Activated naive CD4-positive, alpha-beta T cell treated with anti-CD3 and anti-CD28 coated beads, Interleukin-2, amount 10 ng/mL, durations not matched to agents 7 days and 5 days (primary cell): ENCODE measurements around the gene ZXDC.
A peak's percentile ranks its signal among the peaks of the same experiment; 100 is the strongest.

Experiments
- CTCF ChIA-PET: fragments of 350-600 bp; sonication (Branson Sonifier 250); formaldehyde crosslinking; loops from one replicate; lab custom pipeline; 2021; ENCODE audit warnings: antibody characterized with exemption; lab: Charles Lee
- DNase-seq: peaks from one replicate; pipeline ENCODE4 v3.0.0-alpha.2; 2020
- H3K27ac Mint-ChIP-seq: one replicate; pipeline ENCODE4 v1.8.0; 2021; ENCODE audit warnings: mild to moderate bottlenecking, moderate library complexity, mixed read lengths
- H3K27me3 Mint-ChIP-seq: one replicate; pipeline ENCODE4 v1.8.0; 2021; ENCODE audit warnings: mild to moderate bottlenecking, mixed read lengths
- H3K36me3 Mint-ChIP-seq: one replicate; pipeline ENCODE4 v1.8.0; 2021; ENCODE audit warnings: mixed read lengths
- H3K4me1 Mint-ChIP-seq: one replicate; pipeline ENCODE4 v1.8.0; 2021; ENCODE audit warnings: mixed read lengths
- H3K4me3 Mint-ChIP-seq: one replicate; pipeline ENCODE4 v1.8.0; 2021; ENCODE audit warnings: mild to moderate bottlenecking, moderate library complexity, mixed read lengths
- H3K9me3 Mint-ChIP-seq: one replicate; pipeline ENCODE4 v1.8.0; 2021; ENCODE audit warnings: mixed read lengths

ZXDC gene

DNA sequence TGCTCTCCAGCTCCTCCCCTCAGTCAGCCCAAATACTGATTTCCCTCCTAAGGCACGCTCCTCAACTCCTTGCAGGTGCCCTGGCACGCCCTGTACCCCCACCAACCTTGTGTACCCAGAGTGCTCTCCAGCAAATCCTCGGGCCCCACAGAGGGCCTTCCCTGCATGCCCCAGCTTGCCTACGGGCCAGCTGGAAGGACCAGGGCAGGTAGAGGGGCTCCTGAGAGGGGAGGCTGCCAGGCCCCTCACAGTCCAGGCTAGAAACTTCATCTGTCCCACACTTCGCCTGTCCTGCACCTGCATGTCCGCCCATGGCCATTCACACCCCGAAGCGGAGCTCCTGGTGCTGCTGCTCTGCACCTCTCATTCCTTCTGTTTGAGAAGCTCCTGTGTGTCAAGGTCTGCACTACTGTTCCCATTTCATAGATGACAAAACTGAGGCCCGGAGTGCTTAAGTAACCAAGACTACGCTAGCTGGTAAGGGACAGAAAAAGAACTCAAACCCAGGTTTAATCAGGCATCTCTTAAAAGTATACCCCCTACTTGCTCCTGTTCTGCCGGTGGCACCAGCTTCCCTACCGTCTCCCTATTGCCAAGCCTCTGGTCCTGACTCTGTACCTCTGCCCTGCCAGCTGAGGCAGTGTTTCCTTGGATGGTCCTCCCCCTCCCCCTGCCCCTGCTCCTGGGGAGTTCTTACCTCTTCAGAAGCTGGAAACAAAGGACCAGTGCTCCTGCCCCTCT is 35.6 kb downstream of the ZXDC start:
- DNase-seq: no peak
- CTCF ChIA-PET: no interaction called here
- Mint-ChIP-seq H3K36me3 (peaks cover 3% of the 10 kb centered on the region), H3K27ac (peak overlapping the region; percentile 62), H3K9me3 (no peaks in the 10 kb centered on the region), H3K4me3 (no peak overlapping the region), H3K27me3 (no peaks in the 10 kb centered on the region), H3K4me1 (no peaks in the 10 kb centered on the region)

DNA sequence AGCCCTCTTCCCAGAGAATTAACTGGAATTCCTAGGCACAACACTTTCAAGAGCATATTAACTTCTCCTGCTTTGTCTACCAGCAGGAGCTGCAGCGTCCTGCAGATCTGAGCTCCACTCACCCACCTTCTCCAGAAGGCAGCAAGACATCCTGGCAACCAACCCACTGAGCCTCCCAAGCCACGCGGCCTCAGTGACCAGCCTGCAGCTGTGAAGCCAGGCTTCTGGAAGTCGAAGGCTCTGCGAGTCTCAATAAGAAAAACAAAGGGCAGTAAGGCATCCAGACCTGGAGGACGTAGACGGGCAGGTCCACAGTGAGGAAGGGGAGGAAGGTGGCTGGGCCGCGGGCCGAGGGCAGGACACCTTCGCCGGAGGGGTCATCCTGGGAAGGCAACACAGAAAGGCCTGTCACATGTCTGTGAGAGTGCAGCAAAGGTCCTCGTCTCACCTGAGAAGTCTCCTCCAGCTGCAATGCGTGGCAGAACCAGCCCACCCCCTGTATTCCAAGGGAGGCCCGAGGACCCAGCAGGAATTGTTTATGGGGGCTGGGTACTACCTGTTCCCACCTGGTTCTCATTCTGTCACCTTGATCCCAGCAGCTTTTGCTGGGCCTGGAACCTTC is 36.2 kb downstream of the ZXDC start:
- Mint-ChIP-seq H3K36me3 (peaks cover 5% of the 10 kb centered on the region), H3K27me3 (no peaks in the 10 kb centered on the region), H3K9me3 (no peaks in the 10 kb centered on the region), H3K4me1 (no peaks in the 10 kb centered on the region), H3K4me3 (no peak overlapping the region), H3K27ac (no peak overlapping the region)
- no peak for DNase-seq
- CTCF ChIA-PET: no interaction called here

DNA sequence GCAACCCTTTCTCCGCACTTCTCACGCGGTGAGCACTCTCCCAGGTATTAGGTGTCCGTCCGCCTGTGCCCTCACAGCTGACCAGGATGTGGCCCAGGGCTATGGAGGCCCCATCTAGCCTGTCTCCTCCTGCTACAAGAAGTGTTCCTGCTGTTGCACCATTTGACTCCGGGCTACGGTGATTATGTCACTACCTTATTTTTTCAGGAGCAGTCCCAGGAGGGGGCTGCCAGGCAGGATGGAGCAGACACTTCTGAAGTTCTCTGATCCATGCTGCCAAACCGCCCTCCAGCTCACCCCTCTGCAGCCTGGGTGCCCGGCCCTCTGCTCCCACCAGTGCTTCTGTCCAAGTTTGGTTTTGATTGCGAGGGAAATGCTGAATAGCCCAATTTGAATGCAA is 36.9 kb downstream of the ZXDC start:
- H3K4me3 Mint-ChIP-seq: no peak overlapping the region
- peaks cover 6% of the 10 kb centered on the region for H3K36me3 Mint-ChIP-seq
- CTCF ChIA-PET: no interaction called here
- no peaks in the 10 kb centered on the region for H3K27me3 Mint-ChIP-seq
- H3K27ac Mint-ChIP-seq: no peak overlapping the region
- H3K9me3 Mint-ChIP-seq: no peaks in the 10 kb centered on the region
- H3K4me1 Mint-ChIP-seq: no peaks in the 10 kb centered on the region
- no peak for DNase-seq

DNA sequence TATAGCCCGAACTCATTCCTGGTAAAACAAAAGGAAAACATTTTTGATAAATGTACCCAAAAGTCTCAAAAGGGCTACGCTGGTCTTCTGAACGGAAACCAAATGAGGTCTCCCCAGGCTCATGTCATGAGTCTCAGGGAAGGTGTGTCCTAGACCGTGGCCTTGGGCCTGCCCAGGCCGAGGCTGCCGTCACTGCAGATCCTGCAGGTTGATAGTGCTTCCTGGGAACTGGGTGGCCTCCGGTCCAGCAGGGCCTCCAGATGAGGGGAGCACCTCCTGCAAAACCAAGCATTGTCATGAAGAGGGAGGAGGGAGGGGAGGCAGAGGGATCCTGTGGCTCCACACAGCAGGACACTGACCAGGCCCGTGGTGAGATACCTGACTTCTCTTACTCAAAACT is 37.5 kb downstream of the ZXDC start:
- Mint-ChIP-seq H3K9me3 (no peaks in the 10 kb centered on the region), H3K27ac (no peak overlapping the region), H3K4me3 (no peak overlapping the region), H3K4me1 (no peaks in the 10 kb centered on the region), H3K36me3 (peaks cover 7% of the 10 kb centered on the region), H3K27me3 (no peaks in the 10 kb centered on the region)
- no peak for DNase-seq
- CTCF ChIA-PET: no interaction called here

GRCh38 chr3:126436826-126437717 is 38.6 kb downstream of the ZXDC start:
- Mint-ChIP-seq H3K4me1 (no peaks in the 10 kb centered on the region), H3K4me3 (no peak overlapping the region), H3K27ac (no peak overlapping the region), H3K36me3 (peaks cover 8% of the 10 kb centered on the region), H3K9me3 (no peaks in the 10 kb centered on the region), H3K27me3 (no peaks in the 10 kb centered on the region)
- DNase-seq: no peak
- CTCF ChIA-PET: no interaction called here

DNA sequence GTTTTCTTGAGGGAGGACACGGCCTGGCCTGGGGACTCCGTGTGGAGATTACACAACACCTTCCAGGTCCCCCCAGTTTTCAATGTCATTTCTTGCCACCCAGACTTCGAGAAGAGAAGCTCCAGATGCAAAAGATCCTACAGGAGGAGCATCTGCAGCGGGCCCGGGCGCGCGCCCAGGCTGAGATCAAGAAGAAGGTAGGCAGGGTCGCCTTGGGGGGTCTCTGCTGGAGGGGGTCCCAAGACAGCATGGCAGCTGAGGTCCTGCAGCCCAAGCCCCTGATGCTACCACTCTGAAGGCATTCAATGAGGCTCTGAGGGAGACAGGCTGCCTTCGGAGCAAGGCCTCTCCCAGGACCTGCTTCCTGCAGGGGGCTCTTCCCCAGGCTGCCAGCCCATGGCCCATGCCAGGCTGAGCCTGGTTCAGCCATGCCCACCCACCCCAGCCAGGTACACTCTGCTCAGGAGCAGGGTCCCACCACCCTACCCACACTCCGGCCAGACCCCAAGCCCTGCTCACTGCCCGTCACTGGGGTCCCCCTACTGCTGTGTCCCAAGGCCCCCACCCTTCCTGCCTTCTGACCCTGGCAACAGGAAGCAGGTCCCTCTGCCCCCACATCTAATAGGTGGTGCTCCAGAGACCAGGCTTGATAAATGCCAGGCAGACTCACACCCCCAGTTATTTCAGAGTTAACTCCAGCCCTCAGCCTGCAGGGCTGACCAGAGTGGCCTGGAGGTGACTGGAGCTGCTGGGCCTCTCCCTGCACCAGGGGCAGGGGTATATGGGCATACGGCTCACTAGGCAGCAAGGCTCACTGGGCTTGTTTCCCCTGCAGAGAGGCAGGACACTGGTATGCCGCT is 40.0 kb downstream of the ZXDC start:
- Mint-ChIP-seq H3K4me1 (no peaks in the 10 kb centered on the region), H3K36me3 (peaks cover 8% of the 10 kb centered on the region), H3K4me3 (no peak overlapping the region), H3K9me3 (no peaks in the 10 kb centered on the region), H3K27ac (no peak overlapping the region), H3K27me3 (no peaks in the 10 kb centered on the region)
- DNase-seq: no peak
- CTCF ChIA-PET: interaction anchor here (0.6 kb wide), 1 partner anchor 1303 kb away, joined by 3 read pairs; no protein-coding TSS in a partner anchor

DNA sequence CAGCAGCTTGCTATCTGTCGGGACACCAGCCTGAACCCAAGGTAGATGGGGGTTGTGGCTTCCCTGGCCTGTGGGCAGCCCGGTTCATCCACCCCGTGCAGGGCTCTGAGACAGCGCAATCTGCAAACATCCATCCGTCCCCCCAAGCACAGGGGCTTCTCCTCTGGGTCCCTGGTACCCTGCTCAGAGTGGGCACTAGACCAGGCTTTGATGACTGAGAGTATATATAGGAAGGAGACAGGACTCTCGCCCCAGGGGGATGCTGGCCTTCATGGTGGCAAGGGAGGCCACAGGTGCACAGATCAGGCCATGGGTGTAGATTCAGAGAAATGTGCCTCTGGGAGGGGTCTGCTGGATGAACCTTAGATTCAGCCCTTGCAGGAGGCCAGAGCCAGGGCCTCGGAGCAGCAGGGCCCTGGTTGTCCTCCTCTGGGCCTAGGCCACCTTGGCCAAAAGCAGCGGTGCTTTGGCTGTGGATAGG is 40.7 kb downstream of the ZXDC start:
- H3K9me3 Mint-ChIP-seq: no peaks in the 10 kb centered on the region
- H3K36me3 Mint-ChIP-seq: peaks cover 8% of the 10 kb centered on the region
- no peaks in the 10 kb centered on the region for H3K27me3 Mint-ChIP-seq
- H3K27ac Mint-ChIP-seq: no peak overlapping the region
- no peaks in the 10 kb centered on the region for H3K4me1 Mint-ChIP-seq
- no peak overlapping the region for H3K4me3 Mint-ChIP-seq
- no peak for DNase-seq
- CTCF ChIA-PET: no interaction called here

GRCh38 chr3:126434264-126434590 is 41.5 kb downstream of the ZXDC start:
- H3K27me3 Mint-ChIP-seq: no peaks in the 10 kb centered on the region
- no peak overlapping the region for H3K4me3 Mint-ChIP-seq
- peaks cover 8% of the 10 kb centered on the region for H3K36me3 Mint-ChIP-seq
- CTCF ChIA-PET: no interaction called here
- no peak overlapping the region for H3K27ac Mint-ChIP-seq
- DNase-seq: no peak
- no peaks in the 10 kb centered on the region for H3K9me3 Mint-ChIP-seq
- H3K4me1 Mint-ChIP-seq: no peaks in the 10 kb centered on the region

DNA sequence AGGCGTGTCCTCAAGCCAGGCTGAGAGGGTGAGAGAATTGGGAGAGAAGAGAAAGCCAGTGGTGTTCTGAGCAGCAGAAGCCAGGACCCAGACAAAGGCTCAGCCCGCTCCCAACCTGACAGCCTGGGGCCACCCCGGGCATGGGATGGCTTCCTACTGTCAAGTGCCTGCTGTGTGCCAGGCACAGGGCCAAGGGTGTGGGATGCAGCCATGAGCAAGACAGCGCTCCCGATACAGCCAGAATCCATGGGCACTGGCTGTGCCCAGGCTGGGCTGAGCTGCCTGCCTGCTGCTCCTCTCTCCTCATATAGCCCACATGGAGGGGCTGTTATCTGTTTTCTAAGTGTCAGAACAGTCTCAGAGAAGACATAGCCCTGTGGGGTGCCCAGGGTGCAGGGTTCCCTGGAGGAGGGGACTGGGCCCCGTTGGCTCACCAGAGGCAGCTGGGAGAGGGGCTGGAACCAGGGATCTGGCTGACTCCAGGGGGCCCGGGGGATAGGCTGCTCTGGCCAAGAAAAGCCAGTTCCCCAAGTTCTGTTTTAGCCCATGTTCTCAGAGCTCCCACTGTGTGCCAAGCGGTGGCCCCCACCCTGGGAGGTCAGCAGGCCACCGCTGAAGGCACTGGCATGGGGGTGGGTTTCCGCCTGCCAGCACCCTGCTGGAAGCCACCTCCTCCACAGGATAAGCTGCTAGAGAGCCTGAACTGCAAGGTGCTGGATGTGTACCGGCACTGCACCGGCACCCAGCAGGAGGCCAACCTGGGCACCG is 42.0 kb downstream of the ZXDC start:
- Mint-ChIP-seq H3K9me3 (no peaks in the 10 kb centered on the region), H3K36me3 (peaks cover 8% of the 10 kb centered on the region), H3K4me1 (no peaks in the 10 kb centered on the region), H3K4me3 (no peak overlapping the region), H3K27me3 (no peaks in the 10 kb centered on the region), H3K27ac (no peak overlapping the region)
- CTCF ChIA-PET: no interaction called here
- no peak for DNase-seq

DNA sequence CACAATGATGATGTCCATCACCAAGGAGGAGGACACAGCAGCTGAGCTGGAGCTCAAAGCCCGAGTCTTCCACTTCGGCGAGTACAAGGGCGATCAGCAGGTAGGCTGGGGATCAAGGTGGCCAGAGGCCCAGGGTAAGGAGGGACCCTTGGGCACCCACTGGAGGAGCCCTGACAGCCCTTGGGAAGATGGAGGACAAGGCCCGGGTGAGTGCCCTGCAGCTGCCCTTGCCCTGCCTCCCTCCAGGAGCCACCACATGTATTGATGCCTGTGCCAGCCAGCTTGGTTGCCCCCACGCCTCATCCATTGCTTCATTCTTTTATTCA is 42.6 kb downstream of the ZXDC start:
- CTCF ChIA-PET: no interaction called here
- Mint-ChIP-seq H3K27me3 (no peaks in the 10 kb centered on the region), H3K27ac (no peak overlapping the region), H3K9me3 (no peaks in the 10 kb centered on the region), H3K4me1 (no peaks in the 10 kb centered on the region), H3K36me3 (peaks cover 8% of the 10 kb centered on the region), H3K4me3 (no peak overlapping the region)
- no peak for DNase-seq

- H3K9me3 Mint-ChIP-seq: no peaks in the 10 kb centered on the region
- CTCF ChIA-PET: no interaction called here
- H3K4me3 Mint-ChIP-seq: no peak overlapping the region
- no peaks in the 10 kb centered on the region for H3K4me1 Mint-ChIP-seq
- no peaks in the 10 kb centered on the region for H3K27me3 Mint-ChIP-seq
- H3K27ac Mint-ChIP-seq: no peak overlapping the region
- peaks cover 8% of the 10 kb centered on the region for H3K36me3 Mint-ChIP-seq
- no peak for DNase-seq
These were observed 43.2 kb downstream of the ZXDC start for GRCh38 chr3:126432361-126433104.

DNA sequence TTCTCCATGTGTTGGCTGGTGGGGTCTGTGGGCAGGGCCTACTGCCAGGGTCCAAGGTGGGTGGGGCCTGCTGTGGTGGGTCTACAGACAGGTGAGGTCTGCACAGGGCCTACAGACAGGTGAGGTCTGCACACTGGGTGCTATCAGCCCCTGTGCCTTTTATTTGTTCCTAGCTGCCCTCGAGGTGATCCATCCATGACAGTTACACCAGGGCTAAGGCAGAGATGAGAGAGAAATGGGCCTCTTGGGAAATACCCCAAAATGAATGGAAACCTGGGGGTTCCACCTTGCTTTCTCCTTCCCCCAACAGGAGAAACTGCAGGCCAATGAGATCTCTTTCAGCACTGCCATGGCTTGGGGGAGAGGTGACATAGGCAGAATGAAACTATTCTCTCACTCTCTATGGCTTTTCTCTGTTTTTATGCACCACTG is 44.6 kb downstream of the ZXDC start:
- no peak for DNase-seq
- peaks cover 5% of the 10 kb centered on the region for H3K9me3 Mint-ChIP-seq
- H3K4me1 Mint-ChIP-seq: no peaks in the 10 kb centered on the region
- H3K27me3 Mint-ChIP-seq: no peaks in the 10 kb centered on the region
- no peak overlapping the region for H3K27ac Mint-ChIP-seq
- no peak overlapping the region for H3K4me3 Mint-ChIP-seq
- peaks cover 6% of the 10 kb centered on the region for H3K36me3 Mint-ChIP-seq
- CTCF ChIA-PET: no interaction called here

DNA sequence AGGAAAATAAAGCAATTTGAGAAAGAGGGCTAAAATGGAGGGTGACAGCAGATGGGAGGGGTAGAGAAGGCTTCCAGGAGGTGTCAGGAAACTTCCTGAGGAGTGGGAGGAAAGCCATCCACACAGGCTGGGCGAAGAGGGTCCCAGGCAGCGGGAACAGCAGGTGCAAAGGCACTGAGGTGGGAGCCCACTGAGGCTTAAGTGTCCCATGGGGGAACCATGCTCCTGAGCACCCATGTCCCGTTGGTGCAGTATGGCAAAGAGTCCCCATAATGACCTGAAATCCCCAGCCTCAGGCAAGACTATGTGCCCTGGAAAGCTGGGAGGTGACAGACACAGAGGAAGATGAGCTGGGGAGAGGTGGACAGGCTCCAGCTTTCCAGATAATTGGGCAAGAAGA is 50.9 kb downstream of the ZXDC start:
- CTCF ChIA-PET: no interaction called here
- no peak overlapping the region for H3K4me3 Mint-ChIP-seq
- no peak for DNase-seq
- H3K4me1 Mint-ChIP-seq: no peaks in the 10 kb centered on the region
- H3K27me3 Mint-ChIP-seq: no peaks in the 10 kb centered on the region
- H3K36me3 Mint-ChIP-seq: peaks cover 5% of the 10 kb centered on the region
- H3K9me3 Mint-ChIP-seq: peaks cover 12% of the 10 kb centered on the region
- no peak overlapping the region for H3K27ac Mint-ChIP-seq
